ENCODE data around the gene SRXN1.

GRCh38 chr20:697826-698225 is 44.8 kb upstream of the SRXN1 start:
- TF ChIP-seq, protein P1, sequence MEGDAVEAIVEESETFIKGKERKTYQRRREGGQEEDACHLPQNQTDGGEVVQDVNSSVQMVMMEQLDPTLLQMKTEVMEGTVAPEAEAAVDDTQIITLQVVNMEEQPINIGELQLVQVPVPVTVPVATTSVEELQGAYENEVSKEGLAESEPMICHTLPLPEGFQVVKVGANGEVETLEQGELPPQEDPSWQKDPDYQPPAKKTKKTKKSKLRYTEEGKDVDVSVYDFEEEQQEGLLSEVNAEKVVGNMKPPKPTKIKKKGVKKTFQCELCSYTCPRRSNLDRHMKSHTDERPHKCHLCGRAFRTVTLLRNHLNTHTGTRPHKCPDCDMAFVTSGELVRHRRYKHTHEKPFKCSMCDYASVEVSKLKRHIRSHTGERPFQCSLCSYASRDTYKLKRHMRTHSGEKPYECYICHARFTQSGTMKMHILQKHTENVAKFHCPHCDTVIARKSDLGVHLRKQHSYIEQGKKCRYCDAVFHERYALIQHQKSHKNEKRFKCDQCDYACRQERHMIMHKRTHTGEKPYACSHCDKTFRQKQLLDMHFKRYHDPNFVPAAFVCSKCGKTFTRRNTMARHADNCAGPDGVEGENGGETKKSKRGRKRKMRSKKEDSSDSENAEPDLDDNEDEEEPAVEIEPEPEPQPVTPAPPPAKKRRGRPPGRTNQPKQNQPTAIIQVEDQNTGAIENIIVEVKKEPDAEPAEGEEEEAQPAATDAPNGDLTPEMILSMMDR (IDR thresholded peaks at IDR 0.05), result no peak
- TF ChIP-seq EP300 (IDR thresholded peaks at IDR 0.05), result no peak
